Activated T-cell treated with anti-CD3 and anti-CD28 coated beads, Interleukin-2, amount 50 U/mL, for 24 hours (primary cell): ENCODE results near the gene EMID1.
"Not testable (repeated sequence)": the region's sequence is repeated elsewhere in the genome, so short reads cannot be mapped to it uniquely, and the experiment has no call there.

ENCODE experiments used
- DNase-seq: peaks from one replicate; pipeline ENCODE4 v3.0.0-alpha.2; 2020
- H3K27ac Mint-ChIP-seq: 2 replicates; pipeline ENCODE4 v1.8.0; 2020; ENCODE audit warnings: mild to moderate bottlenecking, mixed read lengths
- H3K27me3 Mint-ChIP-seq: 2 replicates; pipeline ENCODE4 v1.8.0; 2020; ENCODE audit warnings: mixed read lengths
- H3K36me3 Mint-ChIP-seq: 2 replicates; pipeline ENCODE4 v1.8.0; 2020; ENCODE audit warnings: low read depth, mixed read lengths
- H3K4me1 Mint-ChIP-seq: 2 replicates; pipeline ENCODE4 v1.8.0; 2020; ENCODE audit warnings: low read depth, mixed read lengths
- H3K4me3 Mint-ChIP-seq: 2 replicates; pipeline ENCODE4 v1.8.0; 2020; ENCODE audit warnings: mild to moderate bottlenecking, moderate library complexity, mixed read lengths
- H3K9me3 Mint-ChIP-seq: 2 replicates; pipeline ENCODE4 v1.8.0; 2020; ENCODE audit warnings: mixed read lengths

The EMID1 gene

GRCh38 chr22:29212743-29213142 lies 7.0 kb downstream of the EMID1 start:
- Mint-ChIP-seq H3K27me3 (peaks cover 3% of the 10 kb centered on the region), H3K36me3 (no peaks in the 10 kb centered on the region), H3K27ac (no peak overlapping the region), H3K4me3 (no peak overlapping the region), H3K4me1 (no peaks in the 10 kb centered on the region), H3K9me3 (no peaks in the 10 kb centered on the region)
- DNase-seq: no peak

DNA sequence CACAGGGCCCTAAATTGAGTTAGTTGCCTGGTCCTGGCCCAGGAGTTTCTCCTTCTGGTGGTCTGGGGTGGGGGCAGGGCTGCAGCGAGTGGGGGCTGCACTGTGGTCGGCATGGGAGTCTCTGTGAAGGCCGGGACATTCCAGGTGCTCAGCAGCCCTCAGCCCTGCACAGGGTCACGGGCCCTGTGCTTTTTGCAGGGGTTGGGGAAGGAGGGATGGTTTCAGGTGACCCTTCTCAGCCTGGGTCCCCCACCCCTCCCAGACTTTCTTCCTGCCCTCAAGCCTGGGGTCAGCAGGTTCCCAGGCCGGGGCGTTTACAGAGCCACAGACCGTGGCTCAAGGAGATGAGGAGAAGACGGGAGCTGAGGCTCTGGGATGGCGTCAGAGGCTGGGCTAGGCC lies 7.8 kb downstream of the EMID1 start:
- H3K27me3 Mint-ChIP-seq: no peaks in the 10 kb centered on the region
- no peaks in the 10 kb centered on the region for H3K4me1 Mint-ChIP-seq
- H3K27ac Mint-ChIP-seq: no peak overlapping the region
- H3K36me3 Mint-ChIP-seq: no peaks in the 10 kb centered on the region
- H3K4me3 Mint-ChIP-seq: no peak overlapping the region
- no peaks in the 10 kb centered on the region for H3K9me3 Mint-ChIP-seq
- DNase-seq: no peak

DNA sequence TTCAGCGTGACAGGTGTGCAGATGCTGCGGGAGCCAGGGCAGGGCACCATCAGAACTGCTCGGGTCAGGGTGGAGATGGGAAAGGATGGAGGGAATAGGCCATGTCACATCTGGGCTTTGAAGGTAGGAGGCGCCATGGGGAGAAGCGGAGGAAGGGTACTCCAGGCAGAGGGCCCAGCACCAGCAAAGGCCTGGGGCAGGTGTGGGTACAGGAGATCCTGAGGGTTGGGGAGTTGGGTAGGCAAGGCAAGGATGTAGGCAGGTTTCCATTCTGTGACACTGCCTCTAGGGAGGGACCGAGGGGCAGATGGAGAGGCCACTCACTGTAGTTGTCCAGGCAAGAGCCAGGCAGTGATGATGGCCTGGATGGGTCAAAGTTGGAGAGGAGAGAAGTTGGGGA lies 8.5 kb downstream of the EMID1 start:
- Mint-ChIP-seq H3K4me3 (no peak overlapping the region), H3K9me3 (no peaks in the 10 kb centered on the region), H3K27ac (no peak overlapping the region), H3K36me3 (no peaks in the 10 kb centered on the region), H3K4me1 (no peaks in the 10 kb centered on the region), H3K27me3 (no peaks in the 10 kb centered on the region)
- DNase-seq: no peak

GRCh38 chr22:29215012-29215860 lies 9.5 kb downstream of the EMID1 start:
- Mint-ChIP-seq H3K27me3 (no peaks in the 10 kb centered on the region), H3K4me1 (no peaks in the 10 kb centered on the region), H3K36me3 (no peaks in the 10 kb centered on the region), H3K9me3 (no peaks in the 10 kb centered on the region), H3K27ac (peak overlapping the region; percentile 37), H3K4me3 (no peak overlapping the region)
- DNase-seq: no peak

DNA sequence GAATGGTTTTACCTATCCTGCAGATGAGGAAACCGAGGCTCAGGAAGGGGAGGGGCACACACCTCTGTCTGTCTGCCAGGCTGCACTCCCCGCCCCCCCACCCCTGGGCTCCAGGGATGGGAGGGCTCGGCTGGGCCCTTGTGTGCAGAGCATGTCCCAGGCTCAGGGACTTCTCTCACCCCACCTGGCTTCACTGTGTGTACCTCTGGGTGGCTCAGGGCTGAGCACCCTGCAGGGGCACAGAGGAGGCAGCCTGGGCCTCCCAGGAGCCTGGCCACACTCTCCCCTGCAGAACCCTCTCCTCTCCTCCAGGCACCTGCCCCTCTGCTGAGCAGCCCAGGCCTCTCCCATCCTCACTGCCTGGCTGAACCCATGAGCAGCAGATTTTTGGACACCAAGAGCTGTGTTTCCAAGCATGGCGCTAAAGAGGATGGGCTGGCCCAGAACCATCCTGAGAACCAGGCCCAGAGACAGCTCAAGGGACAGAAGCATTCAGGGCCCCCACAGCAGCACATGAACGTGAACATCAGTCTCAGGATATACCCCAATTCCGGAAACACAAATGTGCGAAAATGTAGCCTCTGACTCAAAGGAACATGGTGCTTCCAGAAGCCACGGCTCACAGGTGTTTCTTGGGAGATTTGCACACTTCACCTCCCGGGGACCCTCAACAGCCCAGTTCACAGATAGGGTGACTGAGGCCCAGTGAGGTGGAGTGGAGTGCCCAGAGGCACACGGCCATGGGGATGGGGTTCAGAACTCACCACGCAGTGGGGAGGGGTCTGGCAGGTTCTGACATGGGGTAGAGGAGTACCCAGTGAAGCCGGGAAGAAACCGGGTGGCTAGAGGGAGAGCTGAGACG lies 10.5 kb downstream of the EMID1 start:
- Mint-ChIP-seq H3K4me3 (no peak overlapping the region), H3K4me1 (no peaks in the 10 kb centered on the region), H3K9me3 (no peaks in the 10 kb centered on the region), H3K27ac (no peak overlapping the region), H3K27me3 (no peaks in the 10 kb centered on the region), H3K36me3 (no peaks in the 10 kb centered on the region)
- DNase-seq: no peak

DNA sequence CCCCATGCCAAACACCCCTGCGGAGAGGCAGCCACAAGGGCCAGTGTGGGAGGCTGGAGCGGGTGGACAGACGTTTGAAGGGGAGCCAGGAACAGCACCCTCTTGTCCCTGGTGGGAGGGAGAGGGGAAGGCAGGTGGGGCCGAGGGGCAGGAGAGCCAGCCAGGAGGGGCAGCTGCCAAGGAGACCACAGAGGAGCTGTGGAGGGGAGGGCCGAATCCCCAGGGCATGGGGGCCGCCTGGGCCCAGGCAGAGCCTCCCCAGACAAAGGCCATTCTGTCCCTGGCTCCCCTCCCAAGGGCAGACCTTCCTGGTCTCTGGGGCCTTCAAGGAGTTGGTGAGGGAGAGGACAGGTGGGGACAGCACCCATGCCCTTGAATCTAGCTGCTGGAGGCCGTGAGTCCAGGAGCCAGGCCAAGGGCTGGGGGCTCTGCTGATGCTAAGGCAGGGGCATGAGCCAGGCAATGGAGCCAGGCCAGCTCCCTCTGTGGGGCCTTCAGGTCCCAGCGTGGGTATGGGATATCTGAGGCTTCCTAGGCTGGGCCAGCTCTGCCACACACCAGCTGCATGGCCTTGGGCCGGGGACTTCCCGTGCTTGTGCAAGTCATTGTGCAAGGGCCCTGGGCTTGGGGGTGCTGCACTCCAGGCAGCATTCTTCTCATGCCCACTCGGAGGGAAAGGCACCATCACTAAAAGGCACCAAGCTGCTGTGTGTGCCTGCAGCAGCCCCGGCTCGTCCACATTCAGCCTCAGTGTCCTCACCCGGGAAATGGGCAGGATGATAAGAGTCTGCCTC lies 11.4 kb downstream of the EMID1 start:
- Mint-ChIP-seq H3K9me3 (no peaks in the 10 kb centered on the region), H3K27ac (no peak overlapping the region), H3K4me3 (no peak overlapping the region), H3K36me3 (no peaks in the 10 kb centered on the region), H3K4me1 (no peaks in the 10 kb centered on the region), H3K27me3 (no peaks in the 10 kb centered on the region)
- no peak for DNase-seq

- H3K9me3 Mint-ChIP-seq: no peaks in the 10 kb centered on the region
- no peak overlapping the region for H3K27ac Mint-ChIP-seq
- H3K4me3 Mint-ChIP-seq: no peak overlapping the region
- DNase-seq: no peak
- H3K36me3 Mint-ChIP-seq: no peaks in the 10 kb centered on the region
- no peaks in the 10 kb centered on the region for H3K27me3 Mint-ChIP-seq
- H3K4me1 Mint-ChIP-seq: no peaks in the 10 kb centered on the region
Measured at GRCh38 chr22:29217827-29218757, 12.4 kb downstream of the EMID1 start.

- no peak overlapping the region for H3K27ac Mint-ChIP-seq
- H3K27me3 Mint-ChIP-seq: no peaks in the 10 kb centered on the region
Measured at GRCh38 chr22:29218758-29219408, 13.2 kb downstream of the EMID1 start.

GRCh38 chr22:29219409-29219782 lies 13.7 kb downstream of the EMID1 start:
- not testable (repeated sequence) for H3K27ac Mint-ChIP-seq, H3K27me3 Mint-ChIP-seq

More at GRCh38 chr22:29218758-29219408, 13.2 kb downstream of the EMID1 start:
- Mint-ChIP-seq H3K4me1 (no peaks in the 10 kb centered on the region), H3K36me3 (no peaks in the 10 kb centered on the region), H3K4me3 (no peak overlapping the region), H3K9me3 (no peaks in the 10 kb centered on the region)
- no peak for DNase-seq

DNA sequence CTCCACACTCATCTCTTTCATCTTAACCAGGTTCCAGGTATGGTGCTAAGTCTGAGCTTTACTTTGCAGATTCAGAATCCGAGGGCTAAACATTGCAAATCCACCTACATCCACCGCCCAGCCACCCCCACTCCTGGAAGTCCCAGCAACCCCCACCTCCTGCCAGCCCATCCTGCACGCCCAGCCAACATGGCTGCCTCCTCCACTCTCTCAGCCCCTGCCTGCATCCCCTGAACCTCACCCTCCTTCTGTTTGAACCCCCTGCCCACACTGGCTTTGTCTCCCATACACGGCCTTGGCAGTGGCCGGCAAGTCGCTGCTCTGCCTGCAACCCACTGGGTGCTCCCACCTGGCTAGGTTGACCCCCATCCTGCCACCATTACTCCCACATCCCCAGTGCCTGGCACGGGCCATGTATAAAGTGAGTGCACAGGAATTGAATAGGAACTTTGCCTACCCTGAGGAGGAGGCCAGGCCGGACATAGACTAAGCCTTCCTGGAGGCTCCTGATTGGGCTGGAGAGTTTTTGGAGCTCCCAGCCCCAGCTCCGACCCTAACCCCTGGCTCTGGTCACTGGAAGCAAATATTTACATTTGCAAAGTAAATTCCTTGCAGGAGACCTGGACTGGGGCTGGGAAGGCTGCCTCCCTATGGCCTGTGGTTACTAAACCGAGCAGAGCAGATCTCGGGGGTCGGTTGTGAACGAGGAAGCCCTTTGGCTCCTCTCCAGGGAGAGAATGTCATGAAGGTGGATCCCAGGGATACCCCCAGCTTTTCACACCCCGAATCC lies 14.4 kb downstream of the EMID1 start:
- H3K9me3 Mint-ChIP-seq: no peaks in the 10 kb centered on the region
- H3K36me3 Mint-ChIP-seq: no peaks in the 10 kb centered on the region
- no peak overlapping the region for H3K27ac Mint-ChIP-seq
- H3K4me3 Mint-ChIP-seq: no peak overlapping the region
- H3K27me3 Mint-ChIP-seq: no peaks in the 10 kb centered on the region
- no peaks in the 10 kb centered on the region for H3K4me1 Mint-ChIP-seq
- no peak for DNase-seq

More at GRCh38 chr22:29219409-29219782, 13.7 kb downstream of the EMID1 start:
- not testable (repeated sequence) for H3K4me3 Mint-ChIP-seq, H3K4me1 Mint-ChIP-seq, H3K36me3 Mint-ChIP-seq, DNase-seq, H3K9me3 Mint-ChIP-seq

- Mint-ChIP-seq H3K4me3 (no peak overlapping the region), H3K9me3 (no peaks in the 10 kb centered on the region), H3K4me1 (no peaks in the 10 kb centered on the region), H3K27ac (no peak overlapping the region), H3K27me3 (no peaks in the 10 kb centered on the region), H3K36me3 (no peaks in the 10 kb centered on the region)
- no peak for DNase-seq
Measured at GRCh38 chr22:29224121-29224858, 18.6 kb downstream of the EMID1 start.

GRCh38 chr22:29224859-29225410 lies 19.2 kb downstream of the EMID1 start:
- H3K4me1 Mint-ChIP-seq: no peaks in the 10 kb centered on the region
- no peaks in the 10 kb centered on the region for H3K9me3 Mint-ChIP-seq
- DNase-seq: no peak
- H3K27me3 Mint-ChIP-seq: no peaks in the 10 kb centered on the region
- H3K36me3 Mint-ChIP-seq: no peaks in the 10 kb centered on the region
- H3K27ac Mint-ChIP-seq: no peak overlapping the region
- H3K4me3 Mint-ChIP-seq: no peak overlapping the region
